GM21619 (cell line): Measurements from ENCODE around the gene ZNF559.

Experiments used
- ATAC-seq: cut with Tn5 transposase; IDR thresholded peaks from one replicate; pipeline ENCODE4 v1.9.1; 2021; ENCODE audit not compliant: unreplicated experiment

Gene ZNF559

DNA sequence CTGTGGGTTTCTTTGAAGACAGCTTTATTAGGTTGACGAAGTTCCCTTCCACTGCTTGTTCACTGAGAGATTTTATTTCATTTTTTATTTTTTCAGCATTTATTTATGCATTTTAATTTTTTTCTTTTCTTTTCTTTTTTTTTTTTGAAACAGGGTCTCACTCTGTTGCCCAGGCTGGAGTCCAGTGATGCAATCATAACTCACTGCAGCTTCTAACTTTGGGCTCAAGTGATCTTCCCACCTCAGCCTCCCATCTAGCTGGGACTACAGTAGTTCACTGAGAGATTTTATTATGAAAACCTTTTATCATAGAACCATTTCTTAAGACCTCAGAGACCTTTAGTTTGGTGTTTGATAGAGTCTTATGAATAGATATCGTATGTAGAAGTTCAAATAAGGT is 28.5 kb downstream of the ZNF559 start:
- no peak for ATAC-seq

- no peak for ATAC-seq
Observed at GRCh38 chr19:9353011-9353410, 29.0 kb downstream of the ZNF559 start.

- ATAC-seq, result no peak
Observed at GRCh38 chr19:9354651-9355050, 30.7 kb downstream of the ZNF559 start.

DNA sequence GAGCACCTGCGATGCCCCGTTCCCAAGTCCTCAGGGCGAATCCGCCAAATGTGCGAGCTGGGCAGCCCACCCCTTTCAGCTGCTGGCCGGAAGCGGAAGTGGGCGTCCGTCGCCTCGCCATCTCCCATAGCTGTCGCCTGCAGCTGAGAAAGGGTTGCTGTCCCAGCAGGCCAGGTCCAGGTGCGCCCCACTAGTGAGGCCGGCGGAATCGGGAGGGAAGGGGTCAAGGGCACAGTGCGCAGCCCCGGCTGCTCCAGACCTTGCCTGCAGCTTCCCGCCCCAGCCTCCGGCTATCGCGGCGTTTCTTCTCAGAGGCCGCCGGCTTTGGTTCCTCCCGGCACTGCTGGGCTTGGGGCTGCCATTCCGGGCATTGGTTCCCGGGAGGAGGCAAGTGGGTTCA is 38.9 kb downstream of the ZNF559 start, which contains the start of gene ZNF177:
ZNF177 (plus strand) TSS at position 109 of the 400 bp plus-strand sequence. CDS start 15,299 bp downstream, outside the sequence.
- no peak for ATAC-seq

DNA sequence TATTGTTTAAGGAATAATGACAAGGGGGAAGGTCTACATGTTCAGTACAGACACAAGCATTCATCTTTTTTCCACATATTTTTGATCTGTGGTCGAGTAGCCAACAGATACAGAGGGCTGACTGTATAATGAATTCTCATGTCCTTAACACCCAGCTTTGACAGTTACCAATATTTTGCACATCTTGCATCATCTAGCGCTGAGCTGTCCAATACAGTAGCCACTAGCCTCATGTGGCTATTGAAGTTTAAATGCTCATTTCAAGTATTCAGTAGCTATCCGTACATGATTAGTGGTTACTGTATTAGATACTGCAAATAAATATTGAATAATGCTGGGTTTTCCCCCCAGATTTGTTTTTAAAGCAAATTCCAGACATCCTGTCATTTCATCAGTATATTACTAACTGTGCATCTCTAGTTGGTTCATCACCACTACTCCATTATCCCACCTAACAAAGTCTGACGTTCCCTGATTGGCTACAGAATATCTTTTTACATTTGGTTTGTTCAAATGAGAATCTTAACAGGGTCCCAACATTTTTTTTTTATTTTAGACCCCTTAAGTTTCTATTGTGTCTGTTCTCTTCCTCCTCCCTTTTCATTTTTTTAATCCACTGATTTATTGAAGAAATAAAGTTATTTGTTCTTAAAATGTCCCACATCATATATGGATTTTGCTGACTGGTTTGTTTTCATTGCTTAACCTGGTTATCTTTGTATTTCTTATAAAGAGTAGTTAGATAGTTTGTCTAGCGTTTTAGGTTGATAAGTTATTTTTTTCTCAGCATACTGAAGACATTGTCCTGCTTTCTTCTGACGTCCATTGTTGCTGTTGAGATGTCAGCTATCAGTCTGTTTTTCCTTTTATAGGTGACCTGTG is 47.0 kb downstream of the ZNF559 start:
- ATAC-seq, result no peak

DNA sequence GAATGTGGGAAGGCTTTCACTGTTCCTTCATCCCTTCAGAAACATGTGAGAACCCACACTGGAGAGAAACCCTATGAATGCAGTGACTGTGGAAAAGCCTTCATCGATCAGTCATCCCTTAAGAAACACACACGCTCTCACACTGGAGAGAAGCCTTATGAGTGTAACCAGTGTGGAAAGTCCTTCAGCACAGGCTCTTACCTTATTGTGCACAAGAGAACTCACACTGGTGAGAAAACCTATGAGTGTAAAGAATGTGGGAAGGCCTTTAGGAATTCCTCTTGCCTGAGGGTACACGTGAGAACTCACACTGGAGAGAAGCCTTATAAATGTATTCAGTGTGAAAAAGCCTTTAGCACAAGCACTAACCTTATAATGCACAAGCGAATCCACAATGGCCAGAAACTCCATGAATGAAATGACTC is 57.4 kb downstream of the ZNF559 start:
- ATAC-seq, result no peak
